ENCODE data around the gene METTL26.

DNA sequence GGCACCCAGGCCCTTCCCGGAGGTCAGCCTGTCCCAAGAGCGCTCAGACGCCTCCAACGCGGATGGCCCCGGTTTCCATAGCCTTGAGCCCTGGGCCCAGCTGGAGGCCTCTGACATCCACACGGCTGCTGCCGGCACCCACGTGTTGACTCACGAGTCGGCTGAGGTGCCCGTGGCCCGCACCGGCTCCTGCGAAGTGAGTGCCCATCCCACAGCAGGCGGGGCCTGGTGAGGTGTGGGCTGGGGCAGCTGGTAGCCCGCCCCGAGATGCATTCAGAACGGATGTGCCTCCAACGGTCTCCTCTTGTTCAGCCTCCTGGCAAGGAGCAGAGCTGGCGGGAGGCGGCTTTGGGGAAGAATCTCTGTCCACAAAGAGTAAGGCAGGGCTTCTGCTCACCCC, 15.7 kb upstream of the METTL26 start:
- TF ChIP-seq, protein P1, sequence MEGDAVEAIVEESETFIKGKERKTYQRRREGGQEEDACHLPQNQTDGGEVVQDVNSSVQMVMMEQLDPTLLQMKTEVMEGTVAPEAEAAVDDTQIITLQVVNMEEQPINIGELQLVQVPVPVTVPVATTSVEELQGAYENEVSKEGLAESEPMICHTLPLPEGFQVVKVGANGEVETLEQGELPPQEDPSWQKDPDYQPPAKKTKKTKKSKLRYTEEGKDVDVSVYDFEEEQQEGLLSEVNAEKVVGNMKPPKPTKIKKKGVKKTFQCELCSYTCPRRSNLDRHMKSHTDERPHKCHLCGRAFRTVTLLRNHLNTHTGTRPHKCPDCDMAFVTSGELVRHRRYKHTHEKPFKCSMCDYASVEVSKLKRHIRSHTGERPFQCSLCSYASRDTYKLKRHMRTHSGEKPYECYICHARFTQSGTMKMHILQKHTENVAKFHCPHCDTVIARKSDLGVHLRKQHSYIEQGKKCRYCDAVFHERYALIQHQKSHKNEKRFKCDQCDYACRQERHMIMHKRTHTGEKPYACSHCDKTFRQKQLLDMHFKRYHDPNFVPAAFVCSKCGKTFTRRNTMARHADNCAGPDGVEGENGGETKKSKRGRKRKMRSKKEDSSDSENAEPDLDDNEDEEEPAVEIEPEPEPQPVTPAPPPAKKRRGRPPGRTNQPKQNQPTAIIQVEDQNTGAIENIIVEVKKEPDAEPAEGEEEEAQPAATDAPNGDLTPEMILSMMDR (conservative IDR thresholded peaks at IDR 0.05 in 1 of 2, IDR thresholded peaks at IDR 0.05 in 1 of 2; ENCODE audit: extremely low read depth in 1 of 2, insufficient read depth in 1 of 2, low read depth in 1 of 2, low read length in 2 of 2): no peak
- TF ChIP-seq EZH2 (IDR thresholded peaks at IDR 0.05; ENCODE audit: borderline replicate concordance, low read length): no peak
